H9 (cell line): ENCODE measurements around the gene DENND1A. TPM values are rescaled to one million over a fixed set of nuclear protein-coding genes. Genes with fewer than 3 reads are reported as not detected.

Experiments
- DNase-seq: peaks from one replicate; pipeline ENCODE4 v3.0.0-alpha.2; 2017
- H2AFZ ChIP-seq: one replicate; pipeline ENCODE4 v1.6.1; 2013; ENCODE audit warnings: mild to moderate bottlenecking, low read length, control low read depth, moderate library complexity
- H2AK5ac ChIP-seq: 2 replicates; pipeline ENCODE4 v1.6.1; 2013; ENCODE audit warnings: low read length, control low read depth, mixed read lengths; ENCODE audit not compliant: insufficient read length
- H2BK120ac ChIP-seq: one replicate; pipeline ENCODE4 v1.6.1; 2013; ENCODE audit warnings: low read depth, mild to moderate bottlenecking, low read length, control low read depth, inconsistent platforms; ENCODE audit not compliant: poor library complexity, severe bottlenecking
- H2BK12ac ChIP-seq: 2 replicates; pipeline ENCODE4 v1.6.1; 2013; ENCODE audit warnings: low read length, control low read depth, mixed read lengths, low read depth; ENCODE audit not compliant: insufficient read length
- H2BK15ac ChIP-seq: 2 replicates; pipeline ENCODE4 v1.6.1; 2013; ENCODE audit warnings: low read depth, low read length, control low read depth
- H2BK20ac ChIP-seq: one replicate; pipeline ENCODE4 v1.6.1; 2013; ENCODE audit warnings: low read depth, mild to moderate bottlenecking, low read length, control low read depth, inconsistent platforms; ENCODE audit not compliant: poor library complexity, severe bottlenecking
- H2BK5ac ChIP-seq: 2 replicates; pipeline ENCODE4 v1.6.1; 2013; ENCODE audit warnings: low read length, control low read depth, mixed read lengths; ENCODE audit not compliant: insufficient read length
- H3K14ac ChIP-seq: 2 replicates; pipeline ENCODE4 v1.6.1; 2013; ENCODE audit warnings: low read length, control low read depth; ENCODE audit not compliant: insufficient read depth
- H3K18ac ChIP-seq: 2 replicates; pipeline ENCODE4 v1.6.1; 2013; ENCODE audit warnings: low read depth, mild to moderate bottlenecking, mixed read lengths, low read length, control low read depth; ENCODE audit not compliant: insufficient read length
- H3K23ac ChIP-seq: 2 replicates; pipeline ENCODE4 v1.6.1; 2013; ENCODE audit warnings: low read length, control low read depth, mixed read lengths, low read depth; ENCODE audit not compliant: insufficient read length
- H3K23me2 ChIP-seq: 2 replicates; pipeline ENCODE4 v1.6.1; 2013; ENCODE audit warnings: low read depth, mild to moderate bottlenecking, mixed read lengths, low read length, control low read depth; ENCODE audit not compliant: insufficient read length, poor library complexity, severe bottlenecking
- H3K27ac ChIP-seq: 2 replicates; pipeline ENCODE4 v1.5.1; 2013; ENCODE audit warnings: low read length, control low read depth, mixed read lengths, low read depth; ENCODE audit not compliant: insufficient read length
- H3K27me3 ChIP-seq: 2 replicates; pipeline ENCODE4 v1.6.1; 2013; ENCODE audit warnings: low read length, control low read depth, inconsistent platforms; ENCODE audit not compliant: insufficient read depth
- H3K4ac ChIP-seq: 2 replicates; pipeline ENCODE4 v1.6.1; 2013; ENCODE audit warnings: low read depth, mild to moderate bottlenecking, control low read depth, inconsistent platforms, low read length, moderate library complexity
- H3K4me1 ChIP-seq: 2 replicates; pipeline ENCODE4 v1.6.1; 2013; ENCODE audit warnings: low read length, control low read depth, inconsistent platforms; ENCODE audit not compliant: insufficient read depth
- H3K4me2 ChIP-seq: 2 replicates; pipeline ENCODE4 v1.6.1; 2013; ENCODE audit warnings: low read length, control low read depth, mixed read lengths; ENCODE audit not compliant: insufficient read length, insufficient read depth
- H3K56ac ChIP-seq: 2 replicates; pipeline ENCODE4 v1.6.1; 2013; ENCODE audit warnings: low read depth, mild to moderate bottlenecking, mixed read lengths, low read length, control low read depth; ENCODE audit not compliant: insufficient read length
- H3K79me1 ChIP-seq: 2 replicates; pipeline ENCODE4 v1.6.1; 2013; ENCODE audit warnings: low read depth, mild to moderate bottlenecking, moderate library complexity, low read length, control low read depth, inconsistent platforms; ENCODE audit not compliant: insufficient read depth, poor library complexity, severe bottlenecking
- H3K79me2 ChIP-seq: 2 replicates; pipeline ENCODE4 v1.6.1; 2013; ENCODE audit warnings: low read length, control low read depth, inconsistent platforms; ENCODE audit not compliant: insufficient read depth
- H3K9ac ChIP-seq: 2 replicates; pipeline ENCODE4 v1.6.1; 2013; ENCODE audit warnings: low read length, control low read depth, mixed read lengths; ENCODE audit not compliant: insufficient read length; ENCODE audit errors: extremely low read depth
- H3K9me3 ChIP-seq: one replicate; pipeline ENCODE4 v1.6.1; 2013; ENCODE audit warnings: low read depth, low read length, inconsistent platforms; ENCODE audit not compliant: control insufficient read depth
- H3T11ph ChIP-seq: one replicate; pipeline ENCODE4 v1.6.1; 2013; ENCODE audit warnings: mild to moderate bottlenecking, low read length, control low read depth, inconsistent platforms
- H4K20me1 ChIP-seq: one replicate; pipeline ENCODE4 v1.6.1; 2013; ENCODE audit not compliant: control insufficient read depth, insufficient read length, insufficient read depth
- H4K5ac ChIP-seq: 2 replicates; pipeline ENCODE4 v1.6.1; 2013; ENCODE audit warnings: low read depth, mild to moderate bottlenecking, mixed read lengths, low read length, control low read depth; ENCODE audit not compliant: insufficient read length
- H4K8ac ChIP-seq: replicated peaks from 2 replicates; pipeline ENCODE4 v1.6.1; 2013; ENCODE audit warnings: low read length, control low read depth, mixed read lengths, low read depth; ENCODE audit not compliant: insufficient read length
- H4K91ac ChIP-seq: 2 replicates; pipeline ENCODE4 v1.6.1; 2013; ENCODE audit warnings: low read depth, mild to moderate bottlenecking, moderate library complexity, mixed read lengths, low read length, control low read depth; ENCODE audit not compliant: insufficient read length
- H3K27ac Mint-ChIP-seq, 3 experiments: 2 replicates in 2 of 3; 3 replicates in 1 of 3; pipeline ENCODE4 v1.8.0; 2020 to 2021; ENCODE audit warnings: mixed read lengths in 3 of 3, mild to moderate bottlenecking in 1 of 3, moderate library complexity in 1 of 3
- H3K27me3 Mint-ChIP-seq: 2 replicates; pipeline ENCODE4 v1.8.0; 2021; ENCODE audit warnings: low read depth, mild to moderate bottlenecking, moderate library complexity, mixed read lengths
- H3K36me3 Mint-ChIP-seq, 3 experiments: 2 replicates in 2 of 3; 3 replicates in 1 of 3; pipeline ENCODE4 v1.8.0; 2020 to 2021; ENCODE audit warnings: low read depth in 3 of 3, mixed read lengths in 3 of 3; ENCODE audit not compliant: insufficient read depth in 1 of 3
- H3K4me1 Mint-ChIP-seq, 2 experiments: 2 replicates each; pipeline ENCODE4 v1.8.0; 2020; ENCODE audit warnings: mixed read lengths in 2 of 2
- H3K4me3 Mint-ChIP-seq, 2 experiments: 2 replicates in 1 of 2; 3 replicates in 1 of 2; pipeline ENCODE4 v1.8.0; 2020 to 2021; ENCODE audit warnings: mild to moderate bottlenecking in 2 of 2, mixed read lengths in 2 of 2, moderate library complexity in 1 of 2
- H3K9me3 Mint-ChIP-seq, 2 experiments: 2 replicates in 1 of 2; 3 replicates in 1 of 2; pipeline ENCODE4 v1.8.0; 2020; ENCODE audit warnings: mild to moderate bottlenecking in 2 of 2, mixed read lengths in 2 of 2, moderate library complexity in 1 of 2
- WGBS: extraction: QIAGEN DNeasy Blood & Tissue Kit; methylation state at CpG from one replicate; pipeline ENCODE4 v1.1.7; 2013; ENCODE audit warnings: missing lambda C conversion rate, low lambda C conversion rate, mixed read lengths; ENCODE audit not compliant: insufficient read length; ENCODE audit errors: extremely low coverage; 5-methylcytosine and 5-hydroxymethylcytosine counted together
- total RNA-seq: library from RNA; stranded (reverse); gene quantifications from 2 replicates; pipeline ENCODE4 v1.2.1, GENCODE V29; 2021
- TF ChIP-seq, protein P1 (sequence below): fragments of 200-600 bp; sonication (generic); conservative IDR thresholded peaks from 3 replicates; pipeline ENCODE4 v1.8.0; 2021; ENCODE audit warnings: antibody characterized with exemption, mild to moderate bottlenecking

Gene DENND1A
- total RNA-seq, 1 experiment from 2014 or later = 20.4 TPM

- H3K27me3 ChIP-seq = no peaks in the 10 kb centered on the region
- no peak overlapping the region for H3K23ac ChIP-seq
- no peaks in the 10 kb centered on the region for H3K9me3 ChIP-seq
- no peak overlapping the region for H2AK5ac ChIP-seq
- H2BK15ac ChIP-seq = no peak overlapping the region
- H4K5ac ChIP-seq = no peak overlapping the region
- H2BK5ac ChIP-seq = no peak overlapping the region
- H4K91ac ChIP-seq = no peak overlapping the region
- peaks cover 12 to 17% of the 10 kb centered on the region in 2 experiments for H3K4me1 Mint-ChIP-seq
- H3K9me3 Mint-ChIP-seq = no peaks in the 10 kb centered on the region
- no peak overlapping the region for H3T11ph ChIP-seq
- H3K79me1 ChIP-seq = no peaks in the 10 kb centered on the region
- WGBS = no CpG with 5 or more reads among the region's 5 CpGs
- TF ChIP-seq, protein P1, sequence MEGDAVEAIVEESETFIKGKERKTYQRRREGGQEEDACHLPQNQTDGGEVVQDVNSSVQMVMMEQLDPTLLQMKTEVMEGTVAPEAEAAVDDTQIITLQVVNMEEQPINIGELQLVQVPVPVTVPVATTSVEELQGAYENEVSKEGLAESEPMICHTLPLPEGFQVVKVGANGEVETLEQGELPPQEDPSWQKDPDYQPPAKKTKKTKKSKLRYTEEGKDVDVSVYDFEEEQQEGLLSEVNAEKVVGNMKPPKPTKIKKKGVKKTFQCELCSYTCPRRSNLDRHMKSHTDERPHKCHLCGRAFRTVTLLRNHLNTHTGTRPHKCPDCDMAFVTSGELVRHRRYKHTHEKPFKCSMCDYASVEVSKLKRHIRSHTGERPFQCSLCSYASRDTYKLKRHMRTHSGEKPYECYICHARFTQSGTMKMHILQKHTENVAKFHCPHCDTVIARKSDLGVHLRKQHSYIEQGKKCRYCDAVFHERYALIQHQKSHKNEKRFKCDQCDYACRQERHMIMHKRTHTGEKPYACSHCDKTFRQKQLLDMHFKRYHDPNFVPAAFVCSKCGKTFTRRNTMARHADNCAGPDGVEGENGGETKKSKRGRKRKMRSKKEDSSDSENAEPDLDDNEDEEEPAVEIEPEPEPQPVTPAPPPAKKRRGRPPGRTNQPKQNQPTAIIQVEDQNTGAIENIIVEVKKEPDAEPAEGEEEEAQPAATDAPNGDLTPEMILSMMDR = no peak
- H3K4me1 ChIP-seq = no peaks in the 10 kb centered on the region
- no peak overlapping the region for H2BK20ac ChIP-seq
- H3K27me3 Mint-ChIP-seq = no peaks in the 10 kb centered on the region; the same call in 1 of the 2 replicates
- H4K8ac ChIP-seq = no peak overlapping the region
- no peak overlapping the region for H3K18ac ChIP-seq
- no peak overlapping the region for H3K14ac ChIP-seq
- no peak overlapping the region for H3K4ac ChIP-seq
- H2BK12ac ChIP-seq = no peak overlapping the region
- H3K4me3 Mint-ChIP-seq = no peak overlapping the region
- no peaks in the 10 kb centered on the region for H3K23me2 ChIP-seq
- no peak overlapping the region for H3K9ac ChIP-seq
- no peak overlapping the region for H3K4me2 ChIP-seq
- H2BK120ac ChIP-seq = no peak overlapping the region
- no peak for DNase-seq
- H3K27ac ChIP-seq = no peak overlapping the region
- H4K20me1 ChIP-seq = no peaks in the 10 kb centered on the region
- H3K27ac Mint-ChIP-seq = no peak overlapping the region
- no peak overlapping the region for H2AFZ ChIP-seq
- no peak overlapping the region for H3K56ac ChIP-seq
- no peaks in the 10 kb centered on the region for H3K36me3 Mint-ChIP-seq
- no peaks in the 10 kb centered on the region for H3K79me2 ChIP-seq
Measured at GRCh38 chr9:123342247-123342646, 587.7 kb downstream of the DENND1A start.
